Iris pigment epithelial cell (primary cell): Measurements from ENCODE around the gene UNC5B.
A peak's percentile ranks its signal among the peaks of the same experiment; 100 is the strongest.

Experiments used
- DNase-seq: peaks from one replicate; pipeline ENCODE4 v3.0.0-alpha.2; 2011; ENCODE audit warnings: low read depth

UNC5B gene

GRCh38 chr10:71255550-71255807 lies 43.1 kb downstream of the UNC5B start:
- no peak for DNase-seq

- DNase-seq = peak; percentile 76
Measured at GRCh38 chr10:71255808-71256660, 43.7 kb downstream of the UNC5B start.

- no peak for DNase-seq
Measured at GRCh38 chr10:71256661-71257318, 44.4 kb downstream of the UNC5B start.

DNA sequence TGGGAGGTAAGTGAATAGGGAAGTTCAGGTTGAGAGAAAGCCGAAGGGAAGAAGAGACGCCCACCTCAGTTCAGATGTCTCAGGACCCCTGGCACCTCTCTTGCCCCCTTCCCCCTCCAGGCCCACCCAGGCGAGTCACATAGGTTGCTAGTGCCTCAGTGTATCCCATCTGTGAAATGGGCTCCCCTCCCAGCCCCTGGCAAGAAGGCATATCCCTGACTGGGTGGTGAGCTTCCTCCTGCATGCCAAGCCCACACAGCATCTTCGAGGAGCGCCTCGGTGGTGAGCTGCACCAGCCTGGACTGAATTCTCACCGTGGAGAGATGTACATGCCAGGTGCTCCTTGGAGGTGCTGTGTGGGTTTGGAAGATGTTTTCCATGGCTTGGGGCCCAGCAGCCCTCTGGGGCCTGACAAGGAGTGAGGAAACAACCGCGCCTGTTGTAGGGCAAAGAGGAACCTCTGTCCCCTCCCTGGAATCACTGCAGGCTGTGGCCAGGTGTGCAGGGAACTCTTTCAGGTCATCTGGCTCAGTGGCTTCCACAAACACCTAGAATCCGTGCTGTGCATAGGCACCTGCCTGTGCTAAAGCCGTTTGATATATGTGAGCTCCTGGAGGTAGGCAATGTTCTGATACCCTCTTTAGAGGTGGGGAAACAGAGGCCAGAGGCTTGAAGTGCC lies 45.1 kb downstream of the UNC5B start:
- no peak for DNase-seq

DNA sequence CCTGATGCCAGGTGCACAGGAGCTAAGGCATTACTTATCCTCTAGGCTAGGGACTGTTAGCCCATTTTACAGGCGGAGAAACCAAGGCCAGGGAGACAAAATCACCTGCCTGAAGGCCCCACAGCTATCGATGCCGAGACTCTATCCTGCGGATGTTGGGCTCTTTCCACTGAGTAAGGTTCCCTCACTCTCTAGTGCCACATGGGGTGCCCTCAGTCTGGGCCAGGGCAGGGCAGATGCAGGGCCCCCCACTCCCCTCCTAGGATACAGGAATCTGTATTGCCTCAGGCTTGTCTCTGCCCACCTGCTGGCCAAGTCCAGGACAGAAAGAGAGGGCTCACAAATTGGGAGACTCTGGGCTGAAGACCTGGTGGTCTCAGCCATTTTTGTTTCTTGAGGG lies 45.7 kb downstream of the UNC5B start:
- no peak for DNase-seq

GRCh38 chr10:71258446-71259145 lies 46.2 kb downstream of the UNC5B start:
- no peak for DNase-seq

DNA sequence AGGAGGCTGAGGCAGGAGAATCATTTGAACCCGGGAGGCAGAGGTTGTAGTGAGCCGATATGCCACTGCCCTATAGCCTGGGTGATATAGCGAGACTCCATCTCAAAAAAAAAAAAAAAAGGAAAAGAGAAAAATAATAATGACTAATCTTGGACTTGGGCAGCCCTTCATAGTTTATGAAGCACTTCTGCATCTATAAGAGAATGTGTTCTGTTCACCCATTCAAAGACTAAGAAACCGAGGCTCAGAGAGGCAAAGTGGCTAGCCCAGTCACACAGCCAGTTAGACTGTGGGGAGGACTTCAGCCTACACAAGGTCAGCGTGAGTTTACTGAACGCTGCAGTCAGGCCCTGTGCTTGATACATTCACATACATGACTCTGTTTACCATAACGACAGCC lies 46.9 kb downstream of the UNC5B start:
- no peak for DNase-seq

DNA sequence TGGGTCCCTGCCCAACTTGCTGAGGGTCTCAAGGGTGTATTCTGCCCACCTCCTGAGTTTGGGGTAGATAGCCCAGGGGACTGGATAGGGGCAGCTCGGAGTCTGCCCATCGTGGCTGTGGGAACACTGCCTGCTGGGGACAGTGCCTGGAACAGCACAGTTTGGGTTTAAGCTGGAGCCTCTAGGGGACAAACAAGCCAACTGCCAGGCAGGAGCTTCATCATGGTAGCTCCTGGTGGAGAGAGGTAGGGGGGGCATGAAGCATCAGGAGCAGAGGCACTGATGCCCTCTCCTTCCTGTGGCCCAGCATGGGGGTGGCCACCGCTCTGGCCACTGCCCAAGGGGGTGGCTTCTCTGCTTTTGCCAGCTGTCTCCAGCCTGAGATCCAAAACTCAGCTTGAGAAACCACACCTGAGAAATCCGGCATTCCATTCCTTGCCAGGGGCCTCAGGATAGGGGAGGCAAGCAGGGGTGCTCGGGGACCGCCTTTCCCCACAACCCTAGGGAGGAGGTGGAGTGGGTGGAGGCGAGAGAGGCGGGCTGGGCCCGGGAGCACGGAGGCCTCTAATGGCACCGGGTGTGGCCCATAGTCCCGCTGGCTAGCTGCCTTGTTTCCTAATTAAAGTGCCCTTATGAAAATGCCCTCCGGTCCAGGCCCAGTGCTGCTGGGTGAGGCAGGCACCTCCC lies 47.6 kb downstream of the UNC5B start:
- no peak for DNase-seq

GRCh38 chr10:71260622-71261325 lies 48.4 kb downstream of the UNC5B start:
- DNase-seq = peak; percentile 81

GRCh38 chr10:71262027-71262426 lies 49.7 kb downstream of the UNC5B start:
- no peak for DNase-seq

- DNase-seq = no peak
Measured at GRCh38 chr10:71262817-71263216, 50.4 kb downstream of the UNC5B start.

DNA sequence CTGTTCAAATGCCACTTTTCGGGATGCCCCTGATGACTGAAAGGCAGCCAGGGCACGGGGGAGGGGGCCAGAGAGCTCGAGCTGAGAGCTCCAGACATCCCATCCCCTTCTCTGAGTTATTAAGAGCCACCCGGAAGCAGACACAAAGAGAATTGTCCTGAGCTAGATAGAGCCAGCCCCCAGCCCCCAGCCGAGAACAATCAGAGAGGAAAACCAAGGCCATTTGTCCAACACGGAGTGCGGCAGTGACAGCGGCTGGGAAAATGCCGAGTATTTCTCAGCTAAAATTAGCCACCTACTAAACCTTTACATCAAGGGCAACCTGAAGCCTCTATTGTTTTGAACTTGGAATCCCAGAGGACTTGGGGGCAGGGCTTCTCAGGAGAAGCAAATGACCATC lies 51.0 kb downstream of the UNC5B start:
- DNase-seq = no peak

DNA sequence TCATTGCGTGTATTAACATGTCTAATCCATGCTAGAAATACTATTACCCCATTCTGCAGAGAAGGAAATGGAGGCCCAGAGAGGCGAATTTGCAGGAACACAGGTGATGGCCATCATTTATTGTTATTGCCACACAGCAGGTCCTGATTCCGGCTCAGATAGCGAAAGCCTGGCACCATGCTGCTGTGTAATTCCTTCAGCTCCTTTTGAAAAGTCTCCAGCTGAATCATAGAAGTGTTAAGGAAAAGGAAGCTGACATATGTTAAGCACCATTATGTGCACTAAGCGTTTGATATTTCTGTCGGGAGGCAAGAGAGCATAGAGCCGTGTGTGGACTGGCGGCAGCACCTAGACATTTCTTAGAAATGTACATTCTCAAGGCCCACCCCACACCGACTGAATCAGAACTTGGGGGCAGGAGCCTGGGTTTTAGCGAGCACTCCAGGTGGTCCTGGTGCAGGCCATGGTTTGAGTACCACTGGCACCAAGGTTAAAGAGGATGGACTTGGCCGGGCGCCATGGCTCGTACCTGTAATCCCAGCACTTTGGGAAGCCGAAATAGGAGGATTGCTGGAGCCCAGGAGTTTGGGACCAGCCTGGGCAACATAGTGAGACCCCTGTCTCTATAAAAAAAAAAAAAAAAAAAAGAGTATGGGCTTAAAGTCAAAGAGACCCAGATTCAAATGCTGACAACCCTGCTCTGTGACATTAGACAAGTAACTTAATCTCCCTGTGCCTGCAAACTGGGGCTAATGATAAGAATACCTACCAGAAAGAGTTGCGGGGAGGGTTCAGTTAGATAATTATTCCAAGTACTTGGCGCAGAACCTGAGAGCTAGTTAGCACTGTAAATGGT lies 52.2 kb downstream of the UNC5B start:
- no peak for DNase-seq

GRCh38 chr10:71265201-71265575 lies 52.8 kb downstream of the UNC5B start:
- DNase-seq = no peak

GRCh38 chr10:71265618-71266146 lies 53.3 kb downstream of the UNC5B start:
- DNase-seq = no peak

DNA sequence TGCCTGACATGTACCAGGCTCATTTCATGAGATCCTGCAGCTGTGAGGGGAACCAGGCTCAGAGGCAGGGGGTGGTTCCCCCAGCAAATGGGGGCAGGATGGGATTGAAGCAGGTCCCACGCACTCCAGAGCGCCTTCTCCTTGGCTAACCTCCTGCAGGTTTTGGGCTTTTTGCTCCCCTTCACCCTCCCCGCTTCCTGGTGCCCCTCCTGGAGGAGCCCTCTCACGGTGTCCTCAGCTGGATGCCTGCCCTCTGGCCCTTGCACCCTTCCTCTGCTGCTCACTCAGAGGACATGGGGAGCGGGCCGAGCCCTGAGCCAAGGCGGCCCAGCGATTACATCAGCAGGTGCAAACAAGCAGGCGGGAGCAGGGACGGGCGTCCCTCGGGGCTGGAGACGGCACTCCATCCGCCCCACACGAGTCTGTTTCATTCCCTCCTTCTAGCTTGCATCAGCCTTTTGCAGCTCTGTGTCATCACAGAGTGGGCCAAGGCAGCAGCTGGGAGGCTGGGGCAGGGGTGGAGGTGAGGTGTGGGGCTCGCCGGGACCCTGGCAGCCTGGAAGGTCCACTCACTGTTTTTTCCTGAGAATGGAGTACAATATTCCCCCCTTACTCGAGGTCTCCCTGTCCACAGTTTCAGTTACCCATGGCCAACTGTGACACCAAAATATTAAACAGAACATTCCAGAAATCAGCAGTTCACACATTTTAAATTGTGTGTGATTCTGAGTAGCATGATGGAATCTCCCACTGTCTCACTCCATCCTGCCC lies 54.0 kb downstream of the UNC5B start:
- DNase-seq = peak; percentile 18

DNA sequence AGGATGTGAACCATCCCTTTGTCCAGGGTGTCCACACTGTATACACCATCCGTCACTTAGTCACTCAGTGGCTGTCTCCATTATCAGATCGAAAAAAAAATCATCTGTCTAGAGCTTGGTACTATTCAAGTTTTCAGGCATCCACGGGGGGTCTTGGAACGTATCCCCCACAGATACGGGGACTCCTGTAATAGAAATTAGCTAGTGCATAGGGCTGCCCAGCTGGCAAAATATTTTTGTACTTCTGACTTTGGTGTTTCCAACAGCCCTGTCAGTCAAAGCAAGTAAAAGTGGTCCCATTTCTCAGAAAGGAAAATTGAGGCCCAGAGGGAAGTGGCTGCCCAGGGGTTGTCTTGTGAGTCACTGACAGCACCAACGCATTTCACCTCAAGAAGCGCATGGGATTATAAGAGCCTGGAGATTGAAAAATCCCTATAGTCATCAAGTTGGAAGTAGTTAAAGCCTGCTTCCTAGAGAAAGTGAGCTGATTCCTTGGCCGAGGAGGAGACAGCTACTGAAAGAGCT lies 54.6 kb downstream of the UNC5B start:
- DNase-seq = no peak

GRCh38 chr10:71267508-71268240 lies 55.3 kb downstream of the UNC5B start:
- DNase-seq = no peak
